Astrocyte (in vitro differentiated cells and primary cell): ENCODE data around the gene PCID2. TPM values are rescaled to one million over a fixed set of nuclear protein-coding genes. Genes with fewer than 3 reads are reported as not detected.
A peak's percentile ranks its signal among the peaks of the same experiment; 100 is the strongest.

Experiments used
- DNase-seq: peaks from one replicate; pipeline ENCODE4 v3.0.0-alpha.2; 2010; ENCODE audit warnings: low read depth
- FAIRE-seq: peaks from 2 replicates; lab custom pipeline; 2011; peaks lifted over from hg19 to GRCh38; lab: Jason Lieb, UNC
- H2AFZ ChIP-seq: 2 replicates; pipeline ENCODE4 v1.6.0; 2012; ENCODE audit warnings: low read depth, low read length, inconsistent platforms
- H3K27ac ChIP-seq: 2 replicates; pipeline ENCODE4 v1.5.1; 2011; ENCODE audit warnings: low read depth, low read length, inconsistent platforms
- H3K27me3 ChIP-seq: 2 replicates; pipeline ENCODE4 v1.6.0; 2011; ENCODE audit warnings: low read length, inconsistent platforms; ENCODE audit not compliant: insufficient read depth
- H3K36me3 ChIP-seq: 2 replicates; pipeline ENCODE4 v1.5.1; 2011; ENCODE audit warnings: low read length, inconsistent platforms; ENCODE audit not compliant: insufficient read depth
- H3K4me1 ChIP-seq: 2 replicates; pipeline ENCODE4 v1.5.1; 2011; ENCODE audit warnings: low read length, inconsistent platforms; ENCODE audit not compliant: insufficient read depth
- H3K4me2 ChIP-seq: 2 replicates; pipeline ENCODE4 v1.6.0; 2012; ENCODE audit warnings: low read length, inconsistent platforms
- H3K4me3 ChIP-seq: 2 replicates; pipeline ENCODE4 v1.5.1; 2011; ENCODE audit warnings: low read depth, mild to moderate bottlenecking, low read length, inconsistent platforms; ENCODE audit not compliant: insufficient read depth
- H3K79me2 ChIP-seq: 2 replicates; pipeline ENCODE4 v1.6.0; 2012; ENCODE audit warnings: mild to moderate bottlenecking, low read length, inconsistent platforms; ENCODE audit not compliant: insufficient read depth
- H3K9ac ChIP-seq: 2 replicates; pipeline ENCODE4 v1.6.0; 2012; ENCODE audit warnings: mild to moderate bottlenecking, low read length, inconsistent platforms
- H3K9me3 ChIP-seq: 2 replicates; pipeline ENCODE4 v1.5.1; 2012; ENCODE audit warnings: low read depth, mild to moderate bottlenecking, low read length, inconsistent platforms; ENCODE audit not compliant: insufficient read depth
- H4K20me1 ChIP-seq: 2 replicates; pipeline ENCODE4 v1.6.0; 2012; ENCODE audit warnings: low read length, inconsistent platforms; ENCODE audit not compliant: insufficient read depth
- H3K27ac Mint-ChIP-seq: one replicate; pipeline ENCODE4 v1.8.0; 2021; ENCODE audit warnings: mild to moderate bottlenecking, mixed read lengths; ENCODE audit not compliant: unreplicated experiment
- H3K27me3 Mint-ChIP-seq: one replicate; pipeline ENCODE4 v1.8.0; 2021; ENCODE audit warnings: low read depth, mixed read lengths; ENCODE audit not compliant: unreplicated experiment
- H3K36me3 Mint-ChIP-seq: one replicate; pipeline ENCODE4 v1.8.0; 2021; ENCODE audit warnings: low read depth, mixed read lengths; ENCODE audit not compliant: unreplicated experiment
- H3K4me1 Mint-ChIP-seq: one replicate; pipeline ENCODE4 v1.8.0; 2021; ENCODE audit warnings: low read depth, mixed read lengths; ENCODE audit not compliant: unreplicated experiment
- H3K4me3 Mint-ChIP-seq: one replicate; pipeline ENCODE4 v1.8.0; 2021; ENCODE audit warnings: mild to moderate bottlenecking, moderate library complexity, mixed read lengths; ENCODE audit not compliant: unreplicated experiment
- H3K9me3 Mint-ChIP-seq: one replicate; pipeline ENCODE4 v1.8.0; 2021; ENCODE audit warnings: mild to moderate bottlenecking, mixed read lengths; ENCODE audit not compliant: unreplicated experiment
- CTCF ChIP-seq: IDR thresholded peaks from 2 replicates; pipeline ENCODE4 v1.5.1; 2011; ENCODE audit warnings: low read depth, mild to moderate bottlenecking, inconsistent platforms, low read length, moderate library complexity; ENCODE audit not compliant: insufficient read depth
- EZH2 ChIP-seq: IDR thresholded peaks from 2 replicates; pipeline ENCODE4 v1.6.1; 2012; ENCODE audit warnings: mild to moderate bottlenecking, low read length, inconsistent platforms; ENCODE audit not compliant: insufficient read depth
- total RNA-seq: library from RNA; stranded (reverse); gene quantifications from 2 replicates; pipeline ENCODE4 v1.2.1, GENCODE V29; 2021

Gene PCID2
- total RNA-seq, 1 donor from 2014 or later = 31.5 TPM

GRCh38 chr13:113223070-113223469 lies 14.6 kb upstream of the PCID2 start:
- FAIRE-seq (no peak), DNase-seq (no peak)
- Histone ChIP-seq H3K27ac (no peak overlapping the region), H3K4me1 (peaks cover 5% of the 10 kb centered on the region), H3K79me2 (peaks cover 91% of the 10 kb centered on the region), H2AFZ (no peak overlapping the region), H3K27me3 (no peaks in the 10 kb centered on the region), H3K9ac (no peak overlapping the region), H3K9me3 (no peaks in the 10 kb centered on the region), H4K20me1 (peaks cover 87% of the 10 kb centered on the region), H3K36me3 (peaks cover 42% of the 10 kb centered on the region), H3K4me3 (no peak overlapping the region), H3K4me2 (no peak overlapping the region)
- Mint-ChIP-seq H3K27ac (no peak overlapping the region), H3K4me1 (peaks cover 10% of the 10 kb centered on the region), H3K36me3 (peaks cover 31% of the 10 kb centered on the region), H3K27me3 (no peaks in the 10 kb centered on the region), H3K9me3 (no peaks in the 10 kb centered on the region), H3K4me3 (no peak overlapping the region)
- no peak for TF ChIP-seq EZH2
- TF ChIP-seq CTCF = no peak

- TF ChIP-seq EZH2 (no peak), CTCF (no peak)
- Histone ChIP-seq H3K9me3 (no peaks in the 10 kb centered on the region), H3K36me3 (peaks cover 31% of the 10 kb centered on the region), H2AFZ (no peak overlapping the region), H3K79me2 (peaks cover 96% of the 10 kb centered on the region), H3K9ac (no peak overlapping the region), H4K20me1 (peaks cover 87% of the 10 kb centered on the region), H3K4me2 (no peak overlapping the region), H3K4me1 (peaks cover 20% of the 10 kb centered on the region), H3K4me3 (no peak overlapping the region), H3K27me3 (no peaks in the 10 kb centered on the region), H3K27ac (no peak overlapping the region)
- FAIRE-seq = no peak
- Mint-ChIP-seq H3K36me3 (peaks cover 27% of the 10 kb centered on the region), H3K27me3 (no peaks in the 10 kb centered on the region), H3K4me1 (peaks cover 10% of the 10 kb centered on the region), H3K27ac (peak overlapping the region; percentile 43), H3K4me3 (no peak overlapping the region), H3K9me3 (no peaks in the 10 kb centered on the region)
- DNase-seq = peak; percentile 8
Observed at GRCh38 chr13:113220877-113221276, 12.4 kb upstream of the PCID2 start.

DNA sequence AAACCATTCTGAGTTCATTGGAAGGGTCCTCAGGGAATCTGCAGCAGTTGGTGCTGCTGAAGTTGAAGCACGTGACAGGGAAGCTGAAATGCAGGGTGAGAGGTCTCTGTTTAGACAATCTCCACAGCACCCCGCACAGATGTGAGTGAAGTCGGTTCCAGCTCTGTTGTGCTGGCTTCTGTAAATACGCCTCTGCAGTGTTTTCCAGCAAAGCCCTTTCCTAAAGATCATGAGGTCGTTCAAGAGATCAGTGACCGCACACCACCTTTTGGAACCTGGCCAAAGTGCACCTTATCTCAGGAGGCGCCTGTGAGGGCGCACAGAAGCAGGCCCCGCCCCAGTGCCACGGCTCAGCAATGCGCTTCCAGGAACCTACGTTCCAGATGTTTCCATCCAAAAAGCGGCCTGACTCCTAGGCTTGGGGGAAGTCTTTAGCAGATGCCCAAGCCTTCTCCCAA lies 11.7 kb upstream of the PCID2 start:
- Mint-ChIP-seq H3K4me1 (peaks cover 10% of the 10 kb centered on the region), H3K27ac (no peak overlapping the region), H3K4me3 (peak overlapping the region; percentile 66), H3K36me3 (peaks cover 27% of the 10 kb centered on the region), H3K9me3 (no peaks in the 10 kb centered on the region), H3K27me3 (no peaks in the 10 kb centered on the region)
- TF ChIP-seq EZH2 (no peak), CTCF (no peak)
- Histone ChIP-seq H3K27ac (no peak overlapping the region), H3K79me2 (peaks cover 97% of the 10 kb centered on the region), H2AFZ (no peak overlapping the region), H3K9ac (no peak overlapping the region), H3K4me1 (peaks cover 22% of the 10 kb centered on the region), H4K20me1 (peaks cover 87% of the 10 kb centered on the region), H3K4me2 (no peak overlapping the region), H3K9me3 (no peaks in the 10 kb centered on the region), H3K36me3 (peaks cover 30% of the 10 kb centered on the region), H3K27me3 (no peaks in the 10 kb centered on the region), H3K4me3 (no peak overlapping the region)
- FAIRE-seq (no peak), DNase-seq (no peak)
